ENCODE results near the gene SHH.
A peak's percentile ranks its signal among the peaks of the same experiment; 100 is the strongest.

The SHH gene

GRCh38 chr7:155792315-155792960, 19.8 kb downstream of the SHH start:
- DNase-seq (ENCODE audit: low spot score): no peak

- DNase-seq (ENCODE audit: low spot score): no peak
Measured at GRCh38 chr7:155791836-155792235, 20.4 kb downstream of the SHH start.

GRCh38 chr7:155791214-155791737, 21.0 kb downstream of the SHH start:
- DNase-seq (ENCODE audit: low spot score): no peak

- no peak for DNase-seq (ENCODE audit: low spot score)
Measured at GRCh38 chr7:155790666-155791065, 21.6 kb downstream of the SHH start.

- DNase-seq (ENCODE audit: low spot score): no peak
Measured at GRCh38 chr7:155789001-155789725, 23.1 kb downstream of the SHH start.

- DNase-seq (ENCODE audit: low spot score): no peak
Measured at GRCh38 chr7:155788616-155789000, 23.7 kb downstream of the SHH start.

- DNase-seq (ENCODE audit: low spot score): peak; percentile 74
Measured at GRCh38 chr7:155787171-155787851, 25.0 kb downstream of the SHH start.

- DNase-seq (ENCODE audit: low spot score): no peak
Measured at GRCh38 chr7:155786491-155786890, 25.8 kb downstream of the SHH start.

GRCh38 chr7:155785536-155785935, 26.7 kb downstream of the SHH start:
- DNase-seq (ENCODE audit: low spot score): no peak

- no peak for DNase-seq (ENCODE audit: low spot score)
Measured at GRCh38 chr7:155782466-155782865, 29.8 kb downstream of the SHH start.

- DNase-seq (ENCODE audit: low spot score): no peak
Measured at GRCh38 chr7:155781433-155781832, 30.8 kb downstream of the SHH start.

- DNase-seq (ENCODE audit: low spot score): no peak
Measured at GRCh38 chr7:155780884-155781283, 31.4 kb downstream of the SHH start.

- DNase-seq (ENCODE audit: low spot score): no peak
Measured at GRCh38 chr7:155778349-155778748, 33.9 kb downstream of the SHH start.

- DNase-seq (ENCODE audit: low spot score): no peak
Measured at GRCh38 chr7:155776606-155777005, 35.7 kb downstream of the SHH start.

- DNase-seq (ENCODE audit: low spot score): no peak
Measured at GRCh38 chr7:155775691-155776090, 36.6 kb downstream of the SHH start.

- no peak for DNase-seq (ENCODE audit: low spot score)
Measured at GRCh38 chr7:155774947-155775346, 37.3 kb downstream of the SHH start.

GRCh38 chr7:155773531-155773930, 38.7 kb downstream of the SHH start:
- no peak for DNase-seq (ENCODE audit: low spot score)

- no peak for DNase-seq (ENCODE audit: low spot score)
Measured at GRCh38 chr7:155770241-155770640, 42.0 kb downstream of the SHH start.

- DNase-seq (ENCODE audit: low spot score): peak; percentile 84
Measured at GRCh38 chr7:155769701-155770100, 42.6 kb downstream of the SHH start.

- DNase-seq (ENCODE audit: low spot score): no peak
Measured at GRCh38 chr7:155766966-155767916, 45.0 kb downstream of the SHH start.

- DNase-seq (ENCODE audit: low spot score): no peak
Measured at GRCh38 chr7:155766386-155766785, 45.9 kb downstream of the SHH start.

- DNase-seq (ENCODE audit: low spot score): no peak
Measured at GRCh38 chr7:155765458-155765857, 46.8 kb downstream of the SHH start.
